Left cardiac atrium (tissue), 4 donors: ENCODE data around the gene SENP3. TPM values are rescaled to one million over a fixed set of nuclear protein-coding genes. Genes with fewer than 3 reads are reported as not detected.

ENCODE experiments used
- ATAC-seq, 2 donors: fragments of 200-7000 bp; cut with Tn5 transposase; one replicate each; pipeline ENCODE4 v1.9.1; 2020; ENCODE audit warnings: mild to moderate bottlenecking in 2 of 2, moderate library complexity in 2 of 2
- DNase-seq: peaks from one replicate; pipeline ENCODE4 v3.0.0-alpha.2; 2020
- intact Hi-C, 2 donors: fragments of 100-400 bp; cut with DNase I; formaldehyde crosslinking; loops; one replicate each; pipeline versions ENCODE4 v1.14.1 to v1.15.1; 2022 to 2023
- total RNA-seq, 2 donors: library from RNA; stranded (reverse); fragmentation: NEBNext Ultra II Directional; extraction: Animal tissue kit (Norgen Biotek cat#: 25700); gene quantifications; one replicate each; pipeline ENCODE4 v1.2.1, GENCODE V29; 2021
- donor health status: DM: no; HTN: yes; CAD: no.
- donor health status: DM: no; HTN: yes; CAD: no; lungs with severe emphysema.
- donor health status: DM: yes; HTN: yes; CAD: no.
- donor health status: Dilated cardiomyopathy.

The SENP3 gene
- total RNA-seq, 2 donors from 2014 or later = 27.2 to 30.5 TPM

DNA sequence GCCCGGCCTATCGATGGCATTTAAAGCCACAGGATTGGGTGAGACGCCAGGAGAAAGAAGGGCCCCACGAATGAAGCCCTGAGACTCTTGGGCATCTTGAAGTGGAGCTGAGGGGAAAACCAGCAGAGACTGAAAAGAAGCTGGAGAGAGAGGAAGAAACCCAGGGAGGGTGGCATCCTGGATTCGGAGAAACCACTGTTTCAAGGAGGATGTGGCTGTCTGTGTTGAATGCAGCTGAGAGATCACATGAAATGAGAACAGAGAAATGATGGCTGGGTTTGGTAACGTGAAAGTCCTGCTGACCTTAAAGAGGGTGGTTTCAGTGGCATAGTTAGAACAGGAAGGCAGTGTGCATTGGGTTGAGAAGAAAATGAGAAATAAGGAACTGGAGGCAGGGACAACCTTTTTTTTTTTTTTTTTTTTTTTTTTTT lies 9.1 kb upstream of the SENP3 start:
- DNase-seq (no peak), ATAC-seq (peak in 1 of 2 donors; percentile 3)
- intact Hi-C loops = no loop called here

DNA sequence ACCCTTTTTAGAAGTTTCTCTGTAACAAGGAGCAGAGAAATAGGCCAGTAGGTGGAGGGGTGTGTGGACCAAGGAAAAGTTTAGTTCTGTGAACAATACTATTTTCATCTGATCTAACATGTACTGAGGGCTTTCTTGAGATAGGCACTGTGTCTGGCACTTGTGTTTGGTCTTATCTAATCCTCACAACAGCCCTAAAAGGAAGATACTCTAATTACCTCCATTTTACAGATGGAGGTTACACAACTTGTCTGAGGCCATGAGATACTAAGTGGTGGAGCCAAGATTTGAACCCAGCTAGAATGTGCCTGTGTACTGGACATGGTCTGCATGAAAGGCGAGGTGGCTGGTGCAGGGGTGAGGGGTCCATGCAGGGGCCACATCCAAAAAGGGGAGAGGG lies 8.4 kb upstream of the SENP3 start:
- no peak for DNase-seq
- ATAC-seq = no peak
- intact Hi-C loops = no loop called here

DNA sequence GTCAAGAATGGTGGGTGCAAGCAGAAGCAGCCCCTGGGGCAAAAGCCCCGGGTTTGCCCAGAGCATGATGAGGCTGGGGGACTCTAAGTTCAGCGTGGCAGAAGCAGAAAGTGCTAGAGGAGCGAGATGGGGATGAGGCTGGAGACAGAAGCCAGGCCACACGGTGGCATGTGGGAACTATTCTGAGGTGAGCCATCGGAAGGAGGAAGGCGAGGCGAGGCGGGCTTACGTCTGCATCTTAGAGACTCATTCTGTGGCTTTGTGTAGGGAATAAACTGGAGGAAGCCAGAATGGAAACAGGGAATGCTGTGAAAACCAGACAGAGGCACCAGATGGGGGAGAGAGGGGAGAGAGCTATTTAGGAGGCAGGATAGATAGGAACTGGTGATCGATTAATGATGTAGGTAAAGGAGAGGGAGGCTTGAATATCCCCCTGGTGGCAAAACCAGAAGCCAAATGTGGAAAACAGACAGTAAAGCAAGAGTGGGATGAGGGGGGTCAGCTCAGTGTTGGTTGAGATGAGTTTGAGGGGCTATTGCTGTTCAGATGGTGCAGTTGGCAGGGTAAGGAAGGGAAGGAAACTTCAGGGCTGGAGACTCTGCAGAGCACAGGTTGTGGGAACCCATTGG lies 6.3 kb upstream of the SENP3 start:
- intact Hi-C loops = loop anchor here in 1 of 2 donors (5.0 kb wide), 1 partner anchor 43 kb away; no protein-coding TSS in a partner anchor
- DNase-seq (no peak), ATAC-seq (no peak)

DNA sequence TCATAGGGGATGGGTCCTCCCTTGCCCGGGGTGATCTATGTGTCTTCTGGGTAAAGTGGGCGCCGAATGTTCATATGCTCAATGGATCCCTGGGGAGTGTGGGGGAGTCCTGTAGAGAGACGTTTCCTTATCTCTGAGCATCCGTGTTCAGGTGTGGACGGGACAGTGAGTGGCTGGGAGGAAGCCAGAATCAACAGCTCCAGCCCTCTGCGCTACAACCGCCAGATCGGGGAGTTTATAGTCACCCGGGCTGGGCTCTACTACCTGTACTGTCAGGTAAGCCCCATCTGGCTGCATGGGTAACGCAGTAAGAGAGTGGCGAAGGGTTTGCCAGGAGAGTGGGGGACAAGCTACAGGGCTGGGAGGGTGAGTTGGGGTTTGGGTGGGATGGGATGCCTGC lies 5.1 kb upstream of the SENP3 start:
- no peak for DNase-seq
- intact Hi-C loops = loop anchor here in 1 of 2 donors (5.0 kb wide), 1 partner anchor 44 kb away; no protein-coding TSS in a partner anchor
- no peak for ATAC-seq

DNA sequence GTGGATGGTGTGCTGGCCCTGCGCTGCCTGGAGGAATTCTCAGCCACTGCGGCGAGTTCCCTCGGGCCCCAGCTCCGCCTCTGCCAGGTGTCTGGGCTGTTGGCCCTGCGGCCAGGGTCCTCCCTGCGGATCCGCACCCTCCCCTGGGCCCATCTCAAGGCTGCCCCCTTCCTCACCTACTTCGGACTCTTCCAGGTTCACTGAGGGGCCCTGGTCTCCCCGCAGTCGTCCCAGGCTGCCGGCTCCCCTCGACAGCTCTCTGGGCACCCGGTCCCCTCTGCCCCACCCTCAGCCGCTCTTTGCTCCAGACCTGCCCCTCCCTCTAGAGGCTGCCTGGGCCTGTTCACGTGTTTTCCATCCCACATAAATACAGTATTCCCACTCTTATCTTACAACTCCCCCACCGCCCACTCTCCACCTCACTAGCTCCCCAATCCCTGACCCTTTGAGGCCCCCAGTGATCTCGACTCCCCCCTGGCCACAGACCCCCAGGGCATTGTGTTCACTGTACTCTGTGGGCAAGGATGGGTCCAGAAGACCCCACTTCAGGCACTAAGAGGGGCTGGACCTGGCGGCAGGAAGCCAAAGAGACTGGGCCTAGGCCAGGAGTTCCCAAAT lies 4.5 kb upstream of the SENP3 start:
- ATAC-seq = no peak
- no peak for DNase-seq
- intact Hi-C loops = loop anchor here in 1 of 2 donors (5.0 kb wide), 1 partner anchor 45 kb away; no protein-coding TSS in a partner anchor

DNA sequence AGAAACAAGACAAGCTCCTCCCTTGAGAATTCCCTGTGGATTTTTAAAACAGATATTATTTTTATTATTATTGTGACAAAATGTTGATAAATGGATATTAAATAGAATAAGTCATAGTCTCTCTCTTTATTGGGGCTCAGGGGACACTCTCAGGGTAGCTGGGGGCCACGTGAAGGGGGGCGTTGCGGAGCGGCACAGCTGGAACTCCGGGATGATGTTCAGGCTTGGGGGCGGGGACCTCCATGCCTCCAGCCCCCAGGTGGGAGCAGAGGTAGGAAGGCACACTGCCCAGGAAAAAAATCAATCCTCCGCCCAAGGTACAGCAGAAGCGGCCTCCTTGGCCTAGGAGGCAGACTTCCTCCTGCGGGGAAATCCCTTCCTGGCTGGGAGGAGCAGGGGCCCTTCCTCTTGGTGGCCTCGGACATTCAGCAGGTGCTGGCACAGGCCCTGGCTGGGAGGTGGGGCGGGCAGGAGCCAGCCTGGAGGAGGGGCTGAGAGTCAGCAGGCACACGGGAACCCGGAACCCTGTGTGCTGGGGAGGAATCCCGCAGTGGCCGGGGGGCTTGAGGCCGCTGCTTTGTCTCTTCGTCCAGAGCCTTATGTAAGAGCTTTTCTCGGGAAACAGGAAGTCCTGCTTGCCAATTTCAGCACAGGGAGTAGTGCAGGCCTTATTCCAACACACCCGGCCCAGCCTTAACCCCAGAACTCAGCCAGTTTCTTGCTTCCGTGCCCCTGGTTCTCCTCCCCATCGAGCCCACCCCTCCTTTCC lies 3.8 kb upstream of the SENP3 start:
- peak; percentile 57 to 64 for ATAC-seq
- intact Hi-C loops = loop anchor here in 1 of 2 donors (5.0 kb wide), 1 partner anchor 46 kb away; no protein-coding TSS in a partner anchor
- DNase-seq = peak; percentile 89

DNA sequence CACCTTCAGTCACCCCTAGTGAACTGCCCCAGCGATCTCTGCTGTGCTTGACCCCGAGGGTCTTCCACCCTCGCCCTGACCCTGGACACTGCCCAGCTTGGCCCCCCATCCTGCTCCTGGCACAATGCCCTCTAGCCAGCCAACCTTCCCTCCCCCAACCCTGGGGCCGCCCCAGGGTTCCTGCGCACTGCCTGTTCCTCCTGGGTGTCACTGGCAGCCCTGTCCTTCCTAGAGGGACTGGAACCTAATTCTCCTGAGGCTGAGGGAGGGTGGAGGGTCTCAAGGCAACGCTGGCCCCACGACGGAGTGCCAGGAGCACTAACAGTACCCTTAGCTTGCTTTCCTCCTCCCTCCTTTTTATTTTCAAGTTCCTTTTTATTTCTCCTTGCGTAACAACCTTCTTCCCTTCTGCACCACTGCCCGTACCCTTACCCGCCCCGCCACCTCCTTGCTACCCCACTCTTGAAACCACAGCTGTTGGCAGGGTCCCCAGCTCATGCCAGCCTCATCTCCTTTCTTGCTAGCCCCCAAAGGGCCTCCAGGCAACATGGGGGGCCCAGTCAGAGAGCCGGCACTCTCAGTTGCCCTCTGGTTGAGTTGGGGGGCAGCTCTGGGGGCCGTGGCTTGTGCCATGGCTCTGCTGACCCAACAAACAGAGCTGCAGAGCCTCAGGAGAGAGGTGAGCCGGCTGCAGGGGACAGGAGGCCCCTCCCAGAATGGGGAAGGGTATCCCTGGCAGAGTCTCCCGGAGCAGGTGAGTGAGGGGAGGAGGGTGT lies 3.0 kb upstream of the SENP3 start, which contains the start of gene TNFSF13:
TSS of gene TNFSF13 (plus strand) at position 207 of the 776 bp plus-strand sequence. CDS start at position 497, 290 bp downstream.
- peak; percentile 12 to 14 for ATAC-seq
- peak; percentile 57 for DNase-seq
- intact Hi-C loops = loop anchor here in 1 of 2 donors (5.0 kb wide), 1 partner anchor 46 kb away; no protein-coding TSS in a partner anchor

DNA sequence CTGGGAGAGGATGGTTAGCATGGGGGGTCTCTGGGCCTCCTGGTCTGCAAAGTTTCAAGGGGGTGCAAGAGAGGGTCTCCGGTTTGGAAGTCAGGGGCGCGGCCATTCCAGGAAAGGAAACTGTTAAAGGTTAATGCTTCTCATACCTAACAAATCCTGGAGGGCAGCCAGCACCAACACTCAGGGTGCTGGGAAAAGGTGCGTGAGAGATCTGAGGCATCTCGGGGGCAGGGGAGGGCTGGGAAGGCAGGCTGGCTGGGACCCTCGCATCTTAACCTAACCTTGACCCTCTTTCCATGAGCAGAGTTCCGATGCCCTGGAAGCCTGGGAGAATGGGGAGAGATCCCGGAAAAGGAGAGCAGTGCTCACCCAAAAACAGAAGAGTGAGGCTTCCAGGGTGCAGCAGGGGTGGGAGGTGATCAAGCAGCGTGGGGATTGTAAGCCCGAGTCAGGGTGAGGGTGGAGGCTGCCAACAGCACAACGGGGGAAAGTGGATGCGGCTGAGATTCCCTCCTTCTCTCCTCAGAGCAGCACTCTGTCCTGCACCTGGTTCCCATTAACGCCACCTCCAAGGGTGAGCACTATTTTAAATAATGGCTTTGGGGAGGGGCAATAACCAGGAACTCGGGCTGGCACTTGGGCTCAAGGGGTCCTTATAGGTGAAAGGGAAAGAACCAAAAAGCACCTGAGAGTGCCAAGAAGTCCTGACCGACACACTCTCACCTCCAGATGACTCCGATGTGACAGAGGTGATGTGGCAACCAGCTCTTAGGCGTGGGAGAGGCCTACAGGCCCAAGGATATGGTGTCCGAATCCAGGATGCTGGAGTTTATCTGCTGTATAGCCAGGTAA lies 2.2 kb upstream of the SENP3 start:
- DNase-seq = no peak
- intact Hi-C loops = loop anchor here (2.0 to 10.0 kb wide), 4 partner anchors 47 to 207 kb away; partner anchors contain the start of genes FGF11 (in 2 of the 2), TMEM102 (in 2 of the 2) and KCTD11 (in 1 of the 2)
- ATAC-seq = no peak

DNA sequence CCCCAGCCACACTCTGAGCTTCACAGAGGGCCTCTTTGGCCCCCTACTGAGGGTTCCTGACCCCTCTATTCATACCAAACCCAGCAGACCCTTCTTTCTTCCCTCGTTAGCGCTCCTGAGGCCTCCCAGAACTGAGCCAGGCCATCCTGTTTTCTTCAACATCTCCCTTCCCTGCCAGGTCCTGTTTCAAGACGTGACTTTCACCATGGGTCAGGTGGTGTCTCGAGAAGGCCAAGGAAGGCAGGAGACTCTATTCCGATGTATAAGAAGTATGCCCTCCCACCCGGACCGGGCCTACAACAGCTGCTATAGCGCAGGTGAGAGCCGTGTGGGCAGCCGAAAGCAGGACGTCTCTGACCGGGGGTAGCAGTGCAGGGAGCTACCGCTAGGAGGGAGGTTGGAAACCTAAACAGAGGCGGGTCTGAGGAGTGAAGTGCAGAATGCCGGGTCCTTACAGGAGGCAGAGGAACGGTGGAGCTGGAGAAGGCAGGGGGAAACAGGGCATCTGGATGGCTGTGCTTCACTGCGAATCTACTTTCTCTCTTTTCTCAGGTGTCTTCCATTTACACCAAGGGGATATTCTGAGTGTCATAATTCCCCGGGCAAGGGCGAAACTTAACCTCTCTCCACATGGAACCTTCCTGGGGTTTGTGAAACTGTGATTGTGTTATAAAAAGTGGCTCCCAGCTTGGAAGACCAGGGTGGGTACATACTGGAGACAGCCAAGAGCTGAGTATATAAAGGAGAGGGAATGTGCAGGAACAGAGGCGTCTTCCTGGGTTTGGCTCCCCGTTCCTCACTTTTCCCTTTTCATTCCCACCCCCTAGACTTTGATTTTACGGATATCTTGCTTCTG lies 1.3 kb upstream of the SENP3 start:
- peak; percentile 17 to 42 for ATAC-seq
- DNase-seq = peak; percentile 57
- intact Hi-C loops = loop anchor here (2.0 to 10.0 kb wide), 4 partner anchors 48 to 208 kb away; partner anchors contain the start of genes FGF11 (in 2 of the 2), TMEM102 (in 2 of the 2) and KCTD11 (in 1 of the 2)

DNA sequence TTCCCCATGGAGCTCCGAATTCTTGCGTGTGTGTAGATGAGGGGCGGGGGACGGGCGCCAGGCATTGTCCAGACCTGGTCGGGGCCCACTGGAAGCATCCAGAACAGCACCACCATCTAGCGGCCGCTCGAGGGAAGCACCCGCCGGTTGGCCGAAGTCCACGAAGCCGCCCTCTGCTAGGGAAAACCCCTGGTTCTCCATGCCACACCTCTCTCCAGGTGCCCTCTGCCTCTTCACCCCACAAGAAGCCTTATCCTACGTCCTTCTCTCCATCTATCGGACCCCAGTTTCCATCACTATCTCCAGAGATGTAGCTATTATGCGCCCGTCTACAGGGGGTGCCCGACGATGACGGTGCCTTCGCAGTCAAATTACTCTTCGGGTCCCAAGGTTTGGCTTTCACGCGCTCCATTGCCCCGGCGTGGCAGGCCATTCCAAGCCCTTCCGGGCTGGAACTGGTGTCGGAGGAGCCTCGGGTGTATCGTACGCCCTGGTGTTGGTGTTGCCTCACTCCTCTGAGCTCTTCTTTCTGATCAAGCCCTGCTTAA lies 617 bp upstream of the SENP3 start:
- intact Hi-C loops = loop anchor here (2.0 to 10.0 kb wide), 4 partner anchors 49 to 208 kb away; partner anchors contain the start of genes FGF11 (in 2 of the 2), TMEM102 (in 2 of the 2) and KCTD11 (in 1 of the 2)
- ATAC-seq (peak; percentile 76 to 83), DNase-seq (peak; percentile 93)

DNA sequence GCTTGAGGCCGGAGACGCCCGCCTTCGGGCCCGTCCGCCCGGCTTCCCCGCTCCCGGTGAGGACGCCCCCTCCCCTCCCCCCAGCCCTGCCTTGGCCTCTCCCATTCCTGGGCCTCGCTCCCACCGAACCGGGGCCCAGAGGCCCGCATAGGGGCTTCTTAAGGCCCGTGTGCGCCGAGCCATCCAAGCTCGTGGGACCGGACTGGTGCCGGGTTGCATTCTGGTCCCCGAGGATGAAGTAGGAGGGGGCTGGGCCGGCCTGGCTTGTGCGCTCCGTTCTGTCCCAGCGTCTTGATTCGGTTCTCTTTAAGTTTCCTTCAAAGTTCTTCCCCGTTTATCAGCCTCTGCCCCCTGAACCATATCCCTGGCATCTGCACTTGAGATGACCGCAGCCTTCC lies 488 bp downstream of the SENP3 start:
- no peak for ATAC-seq
- no peak for DNase-seq
- intact Hi-C loops = loop anchor here (5.0 to 10.0 kb wide), 3 partner anchors 50 to 127 kb away; partner anchors contain the start of genes FGF11 (in 2 of the 2) and TMEM102 (in 2 of the 2)

DNA sequence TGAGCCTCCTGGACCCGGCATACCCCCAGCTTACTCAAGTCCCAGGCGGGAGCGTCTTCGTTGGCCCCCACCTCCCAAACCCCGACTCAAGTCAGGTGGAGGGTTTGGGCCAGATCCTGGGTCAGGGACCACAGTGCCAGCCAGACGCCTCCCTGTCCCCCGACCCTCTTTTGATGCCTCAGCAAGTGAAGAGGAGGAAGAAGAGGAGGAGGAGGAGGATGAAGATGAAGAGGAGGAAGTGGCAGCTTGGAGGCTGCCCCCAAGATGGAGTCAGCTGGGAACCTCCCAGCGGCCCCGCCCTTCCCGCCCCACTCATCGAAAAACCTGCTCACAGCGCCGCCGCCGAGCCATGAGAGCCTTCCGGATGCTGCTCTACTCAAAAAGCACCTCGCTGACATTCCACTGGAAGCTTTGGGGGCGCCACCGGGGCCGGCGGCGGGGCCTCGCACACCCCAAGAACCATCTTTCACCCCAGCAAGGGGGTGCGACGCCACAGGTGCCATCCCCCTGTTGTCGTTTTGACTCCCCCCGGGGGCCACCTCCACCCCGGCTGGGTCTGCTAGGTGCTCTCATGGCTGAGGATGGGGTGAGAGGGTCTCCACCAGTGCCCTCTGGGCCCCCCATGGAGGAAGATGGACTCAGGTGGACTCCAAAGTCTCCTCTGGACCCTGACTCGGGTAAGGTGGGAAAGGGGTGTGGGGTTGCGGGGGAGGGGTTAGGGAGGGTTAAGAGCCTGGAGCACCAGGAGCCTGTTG lies 1.6 kb downstream of the SENP3 start:
- ATAC-seq (no peak), DNase-seq (no peak)
- intact Hi-C loops = loop anchor here (5.0 to 10.0 kb wide), 3 partner anchors 51 to 128 kb away; partner anchors contain the start of genes FGF11 (in 2 of the 2) and TMEM102 (in 2 of the 2)

DNA sequence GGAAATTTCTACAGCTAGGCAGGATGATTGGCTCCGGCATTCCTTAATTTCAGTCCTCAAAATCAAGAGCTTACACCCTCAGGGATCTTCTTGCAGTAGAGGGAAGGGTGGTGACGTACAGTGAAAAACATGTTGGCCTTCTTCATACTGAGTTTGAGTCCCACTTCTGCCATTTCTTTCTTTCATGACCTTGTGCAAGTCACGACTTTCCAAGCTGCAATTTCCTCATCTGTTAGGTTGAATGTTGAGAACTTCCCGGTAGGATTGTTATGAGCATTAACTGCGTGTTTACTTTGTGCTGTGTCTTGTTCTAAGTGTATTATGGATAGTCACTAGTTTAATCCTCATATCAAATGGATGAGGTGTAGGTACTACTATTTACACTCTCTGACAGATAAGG lies 7.9 kb downstream of the SENP3 start:
- ATAC-seq = no peak
- DNase-seq = no peak
- intact Hi-C loops = loop anchor here in 1 of 2 donors (10.0 kb wide), 1 partner anchor 135 kb away; the partner anchor contains the start of genes FGF11 and TMEM102

DNA sequence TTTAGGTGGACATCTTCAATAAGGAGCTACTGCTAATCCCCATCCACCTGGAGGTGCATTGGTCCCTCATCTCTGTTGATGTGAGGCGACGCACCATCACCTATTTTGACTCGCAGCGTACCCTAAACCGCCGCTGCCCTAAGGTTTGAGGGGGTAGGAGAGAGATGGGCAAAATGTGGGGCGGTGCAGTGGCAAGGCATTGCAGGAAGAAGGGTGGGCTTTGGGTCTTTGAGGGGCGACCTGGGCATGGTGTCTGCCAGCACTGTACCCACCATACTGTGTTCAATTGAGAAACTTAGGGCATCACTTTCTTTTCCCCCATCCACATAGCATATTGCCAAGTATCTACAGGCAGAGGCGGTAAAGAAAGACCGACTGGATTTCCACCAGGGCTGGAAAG lies 8.6 kb downstream of the SENP3 start:
- intact Hi-C loops = no loop called here
- ATAC-seq (no peak), DNase-seq (no peak)

DNA sequence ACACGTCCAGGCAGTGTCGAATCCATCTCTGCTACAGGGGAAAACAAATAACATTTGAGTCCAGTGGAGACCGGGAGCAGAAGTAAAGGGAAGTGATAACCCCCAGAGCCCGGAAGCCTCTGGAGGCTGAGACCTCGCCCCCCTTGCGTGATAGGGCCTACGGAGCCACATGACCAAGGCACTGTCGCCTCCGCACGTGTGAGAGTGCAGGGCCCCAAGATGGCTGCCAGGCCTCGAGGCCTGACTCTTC lies 10.5 kb downstream of the SENP3 start:
- intact Hi-C loops = no loop called here
- ATAC-seq = no peak
- DNase-seq = no peak
